Mammary epithelial cell (primary cell): ENCODE measurements around the gene SMPDL3B.

Experiments
- EZH2 ChIP-seq: IDR thresholded peaks from 2 replicates; pipeline ENCODE4 v1.6.1; 2012; ENCODE audit warnings: low read length, inconsistent platforms, borderline replicate concordance
- TF ChIP-seq, protein P1 (sequence below), 2 donors: IDR thresholded peaks in 1 of 2; conservative IDR thresholded peaks in 1 of 2; 2 replicates each; pipeline ENCODE4 v1.5.1; 2011 to 2012; ENCODE audit warnings: inconsistent platforms in 2 of 2, low read length in 2 of 2, mild to moderate bottlenecking in 2 of 2, control low read depth in 1 of 2, low read depth in 1 of 2; ENCODE audit not compliant: insufficient read depth in 1 of 2; ENCODE audit errors: extremely low read depth in 1 of 2

DNA sequence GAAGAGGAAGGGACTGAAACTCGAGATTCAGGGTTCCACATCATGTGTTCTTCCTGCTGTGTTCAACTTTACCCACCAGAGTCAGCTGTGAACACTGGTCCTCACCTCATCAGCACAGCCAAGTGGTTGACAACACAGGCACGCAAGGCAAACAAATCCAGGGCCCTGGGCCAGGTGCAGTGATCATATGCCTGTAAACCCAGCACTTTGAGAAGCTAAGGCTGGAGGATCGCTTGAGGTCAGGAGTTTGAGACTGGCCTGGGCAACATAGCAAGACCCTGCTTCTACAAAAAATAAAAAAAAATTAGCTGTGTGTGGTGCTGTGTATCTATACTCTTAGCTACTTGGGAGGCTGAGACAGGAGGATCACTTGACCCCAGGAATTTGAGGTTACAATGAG lies 16.6 kb downstream of the SMPDL3B start:
- TF ChIP-seq, protein P1, sequence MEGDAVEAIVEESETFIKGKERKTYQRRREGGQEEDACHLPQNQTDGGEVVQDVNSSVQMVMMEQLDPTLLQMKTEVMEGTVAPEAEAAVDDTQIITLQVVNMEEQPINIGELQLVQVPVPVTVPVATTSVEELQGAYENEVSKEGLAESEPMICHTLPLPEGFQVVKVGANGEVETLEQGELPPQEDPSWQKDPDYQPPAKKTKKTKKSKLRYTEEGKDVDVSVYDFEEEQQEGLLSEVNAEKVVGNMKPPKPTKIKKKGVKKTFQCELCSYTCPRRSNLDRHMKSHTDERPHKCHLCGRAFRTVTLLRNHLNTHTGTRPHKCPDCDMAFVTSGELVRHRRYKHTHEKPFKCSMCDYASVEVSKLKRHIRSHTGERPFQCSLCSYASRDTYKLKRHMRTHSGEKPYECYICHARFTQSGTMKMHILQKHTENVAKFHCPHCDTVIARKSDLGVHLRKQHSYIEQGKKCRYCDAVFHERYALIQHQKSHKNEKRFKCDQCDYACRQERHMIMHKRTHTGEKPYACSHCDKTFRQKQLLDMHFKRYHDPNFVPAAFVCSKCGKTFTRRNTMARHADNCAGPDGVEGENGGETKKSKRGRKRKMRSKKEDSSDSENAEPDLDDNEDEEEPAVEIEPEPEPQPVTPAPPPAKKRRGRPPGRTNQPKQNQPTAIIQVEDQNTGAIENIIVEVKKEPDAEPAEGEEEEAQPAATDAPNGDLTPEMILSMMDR (conservative IDR thresholded peaks at IDR 0.05 in 1 of 2, IDR thresholded peaks at IDR 0.05 in 1 of 2; ENCODE audit: extremely low read depth in 1 of 2, insufficient read depth in 1 of 2, low read depth in 1 of 2, low read length in 2 of 2), result no peak
- no peak for TF ChIP-seq EZH2
